ENCODE data around the gene ATG4C.

The ATG4C gene

DNA sequence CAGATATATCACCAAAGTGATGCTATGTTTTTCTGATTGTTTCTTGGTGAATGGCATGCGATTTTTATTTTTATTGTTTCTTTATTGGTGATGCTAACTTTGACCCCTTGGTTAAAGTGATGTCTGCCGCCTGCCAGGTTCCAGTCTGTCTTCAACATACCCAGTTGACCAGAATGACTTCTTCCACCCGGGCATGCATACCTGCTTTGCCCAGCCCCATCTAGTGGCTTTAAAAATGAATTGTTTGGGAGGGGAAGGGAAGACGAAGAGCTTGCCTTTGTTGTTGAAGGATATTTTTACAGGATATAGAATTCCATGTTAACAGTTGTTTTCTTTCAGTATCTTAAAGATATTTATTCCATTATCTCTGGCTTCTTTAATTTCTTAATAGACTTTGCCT, 65.1 kb downstream of the ATG4C start:
- Mint-ChIP-seq H3K4me3 (no peak overlapping the region), H3K27me3 (ENCODE audit: low read depth) (no peaks in the 10 kb centered on the region), H3K36me3 (ENCODE audit: low read depth) (no peaks in the 10 kb centered on the region), H3K27ac (no peak overlapping the region), H3K4me1 (ENCODE audit: low read depth) (no peaks in the 10 kb centered on the region), H3K9me3 (no peaks in the 10 kb centered on the region)

- Mint-ChIP-seq H3K27me3 (ENCODE audit: low read depth) (no peaks in the 10 kb centered on the region), H3K9me3 (no peaks in the 10 kb centered on the region), H3K36me3 (ENCODE audit: low read depth) (no peaks in the 10 kb centered on the region), H3K4me1 (ENCODE audit: low read depth) (no peaks in the 10 kb centered on the region), H3K27ac (no peak overlapping the region), H3K4me3 (no peak overlapping the region)
These were observed 68.3 kb downstream of the ATG4C start for GRCh38 chr1:62852253-62852652.

DNA sequence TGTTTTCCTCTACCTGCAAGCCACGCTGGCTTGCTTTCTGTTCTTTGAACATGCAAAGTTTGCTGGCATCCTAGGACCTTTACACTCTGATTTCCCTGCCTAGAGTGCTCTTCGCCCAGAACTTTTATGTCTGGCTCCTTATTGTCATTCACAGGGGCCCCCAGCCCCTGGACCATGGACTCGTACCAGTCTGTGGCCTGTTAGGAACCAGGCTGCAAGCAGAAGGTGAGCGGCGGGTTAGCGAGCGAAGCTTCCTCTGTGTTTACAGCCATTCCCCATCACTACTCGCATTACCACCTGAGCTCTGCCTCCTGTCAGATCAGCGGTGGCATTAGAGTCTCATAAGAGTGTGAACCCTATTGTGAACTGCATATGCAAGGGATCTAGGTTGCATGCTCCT, 73.0 kb downstream of the ATG4C start:
- Mint-ChIP-seq H3K9me3 (no peaks in the 10 kb centered on the region), H3K27me3 (ENCODE audit: low read depth) (no peaks in the 10 kb centered on the region), H3K4me1 (ENCODE audit: low read depth) (no peaks in the 10 kb centered on the region), H3K27ac (no peak overlapping the region), H3K4me3 (no peak overlapping the region), H3K36me3 (ENCODE audit: low read depth) (no peaks in the 10 kb centered on the region)

DNA sequence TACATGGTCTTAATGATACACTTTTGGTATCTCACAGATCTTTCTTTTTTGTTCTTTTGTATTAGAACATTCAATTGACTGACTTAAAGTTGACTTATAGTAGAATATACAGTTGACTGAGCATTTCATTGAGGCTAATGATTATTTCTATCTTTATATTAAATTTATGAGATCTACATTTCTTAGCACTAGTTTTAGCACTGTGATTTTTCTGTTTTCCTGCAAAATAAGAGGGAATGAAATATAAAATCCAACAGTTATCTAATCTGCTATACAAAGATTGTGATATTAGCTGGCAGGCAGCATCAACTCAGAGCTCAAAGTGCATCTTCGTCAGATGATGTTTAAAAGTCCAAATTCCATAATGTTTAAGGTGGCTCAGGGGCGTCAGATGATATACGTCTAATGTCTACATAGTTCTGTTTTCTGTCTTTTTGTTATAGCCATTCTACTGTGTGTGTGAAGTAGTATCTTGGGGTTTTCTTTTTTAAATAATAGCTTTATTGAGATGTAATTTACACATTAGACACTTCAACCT, 85.4 kb downstream of the ATG4C start:
- no peak overlapping the region for H3K4me3 Mint-ChIP-seq
- H3K4me1 Mint-ChIP-seq (ENCODE audit: low read depth) = peaks cover 2% of the 10 kb centered on the region
- H3K27ac Mint-ChIP-seq = no peak overlapping the region
- H3K9me3 Mint-ChIP-seq = no peaks in the 10 kb centered on the region
- peaks cover 10% of the 10 kb centered on the region for H3K27me3 Mint-ChIP-seq (ENCODE audit: low read depth)
- H3K36me3 Mint-ChIP-seq (ENCODE audit: low read depth) = no peaks in the 10 kb centered on the region

- Mint-ChIP-seq H3K36me3 (ENCODE audit: low read depth) (no peaks in the 10 kb centered on the region), H3K4me1 (ENCODE audit: low read depth) (peaks cover 2% of the 10 kb centered on the region), H3K27ac (no peak overlapping the region), H3K4me3 (no peak overlapping the region), H3K27me3 (ENCODE audit: low read depth) (peaks cover 10% of the 10 kb centered on the region), H3K9me3 (no peaks in the 10 kb centered on the region)
These were observed 86.2 kb downstream of the ATG4C start for GRCh38 chr1:62870148-62870547.

DNA sequence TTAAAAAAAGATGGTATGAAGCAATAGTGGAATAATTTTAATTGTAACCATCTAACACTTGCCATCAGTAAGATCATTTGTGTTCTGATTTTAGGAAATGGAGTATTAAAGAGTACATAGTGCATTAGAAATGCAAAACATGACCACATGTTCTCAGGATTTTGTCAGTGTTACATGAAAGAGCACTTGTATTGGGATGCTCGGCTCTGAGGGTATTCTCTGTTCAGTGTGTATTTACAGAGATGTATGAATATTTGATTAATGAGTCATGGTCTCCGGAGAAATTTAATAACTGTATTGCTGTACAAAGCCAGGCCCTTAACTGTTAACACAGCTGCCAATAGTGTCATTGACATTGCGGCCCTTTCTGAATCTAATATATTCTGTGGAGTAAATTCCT, 91.7 kb downstream of the ATG4C start:
- Mint-ChIP-seq H3K4me1 (ENCODE audit: low read depth) (peaks cover 2% of the 10 kb centered on the region), H3K27ac (no peak overlapping the region), H3K27me3 (ENCODE audit: low read depth) (peaks cover 18% of the 10 kb centered on the region), H3K36me3 (ENCODE audit: low read depth) (no peaks in the 10 kb centered on the region), H3K4me3 (no peak overlapping the region), H3K9me3 (no peaks in the 10 kb centered on the region)

GRCh38 chr1:62876535-62876934, 92.6 kb downstream of the ATG4C start:
- Mint-ChIP-seq H3K36me3 (ENCODE audit: low read depth) (no peaks in the 10 kb centered on the region), H3K27ac (no peak overlapping the region), H3K27me3 (ENCODE audit: low read depth) (peaks cover 18% of the 10 kb centered on the region)

GRCh38 chr1:62877579-62877978, 93.6 kb downstream of the ATG4C start:
- no peak overlapping the region for H3K4me3 Mint-ChIP-seq
- H3K9me3 Mint-ChIP-seq = no peaks in the 10 kb centered on the region
- peaks cover 15% of the 10 kb centered on the region for H3K27me3 Mint-ChIP-seq (ENCODE audit: low read depth)
- H3K4me1 Mint-ChIP-seq (ENCODE audit: low read depth) = peaks cover 2% of the 10 kb centered on the region
- no peaks in the 10 kb centered on the region for H3K36me3 Mint-ChIP-seq (ENCODE audit: low read depth)
- no peak overlapping the region for H3K27ac Mint-ChIP-seq

More at GRCh38 chr1:62876535-62876934, 92.6 kb downstream of the ATG4C start:
- Mint-ChIP-seq H3K4me3 (no peak overlapping the region), H3K9me3 (no peaks in the 10 kb centered on the region), H3K4me1 (ENCODE audit: low read depth) (peaks cover 2% of the 10 kb centered on the region)

- Mint-ChIP-seq H3K27me3 (ENCODE audit: low read depth) (peaks cover 11% of the 10 kb centered on the region), H3K36me3 (ENCODE audit: low read depth) (no peaks in the 10 kb centered on the region)
These were observed 96.0 kb downstream of the ATG4C start for GRCh38 chr1:62879962-62880361.

GRCh38 chr1:62882201-62883104, 98.5 kb downstream of the ATG4C start:
- H3K4me1 Mint-ChIP-seq (ENCODE audit: low read depth) = no peaks in the 10 kb centered on the region
- H3K36me3 Mint-ChIP-seq (ENCODE audit: low read depth) = no peaks in the 10 kb centered on the region
- H3K27ac Mint-ChIP-seq = no peak overlapping the region
- H3K27me3 Mint-ChIP-seq (ENCODE audit: low read depth) = peaks cover 14% of the 10 kb centered on the region
- no peaks in the 10 kb centered on the region for H3K9me3 Mint-ChIP-seq
- no peak overlapping the region for H3K4me3 Mint-ChIP-seq

More at GRCh38 chr1:62879962-62880361, 96.0 kb downstream of the ATG4C start:
- Mint-ChIP-seq H3K4me3 (no peak overlapping the region), H3K27ac (no peak overlapping the region), H3K9me3 (no peaks in the 10 kb centered on the region), H3K4me1 (ENCODE audit: low read depth) (no peaks in the 10 kb centered on the region)

DNA sequence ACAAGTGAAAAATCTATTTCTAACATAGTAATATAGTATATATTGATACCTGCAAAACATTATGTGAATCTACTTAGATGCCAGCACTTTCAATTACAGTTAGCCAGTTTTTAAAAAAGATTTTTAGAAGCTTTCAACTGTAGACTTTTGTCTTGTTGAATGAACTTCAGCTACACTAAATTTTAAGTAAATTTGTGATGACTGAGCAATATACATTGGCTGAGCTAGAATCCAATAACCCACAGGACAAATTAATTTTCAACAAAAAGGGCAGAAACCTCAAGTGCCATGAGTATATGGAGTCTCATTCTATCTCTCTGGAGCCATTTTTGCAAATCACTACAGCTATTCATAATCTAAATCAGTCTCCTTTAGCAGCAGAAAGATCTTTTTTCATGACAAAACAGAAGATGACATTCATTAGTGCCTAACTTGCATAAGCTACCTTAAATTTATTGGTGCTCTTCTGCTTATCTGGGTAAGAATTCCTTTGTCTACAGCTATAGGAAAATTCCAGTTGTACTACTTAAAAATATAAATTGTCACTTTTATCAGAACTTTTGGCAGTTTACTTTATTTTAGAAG, 100.3 kb downstream of the ATG4C start:
- H3K36me3 Mint-ChIP-seq (ENCODE audit: low read depth) = no peaks in the 10 kb centered on the region
- H3K27ac Mint-ChIP-seq = no peak overlapping the region
- peaks cover 10% of the 10 kb centered on the region for H3K27me3 Mint-ChIP-seq (ENCODE audit: low read depth)
- H3K4me1 Mint-ChIP-seq (ENCODE audit: low read depth) = no peaks in the 10 kb centered on the region
- H3K4me3 Mint-ChIP-seq = no peak overlapping the region
- H3K9me3 Mint-ChIP-seq = no peaks in the 10 kb centered on the region

- H3K27me3 Mint-ChIP-seq (ENCODE audit: low read depth) = peaks cover 11% of the 10 kb centered on the region
- H3K4me3 Mint-ChIP-seq = no peak overlapping the region
- H3K36me3 Mint-ChIP-seq (ENCODE audit: low read depth) = no peaks in the 10 kb centered on the region
- H3K9me3 Mint-ChIP-seq = no peaks in the 10 kb centered on the region
- no peak overlapping the region for H3K27ac Mint-ChIP-seq
- H3K4me1 Mint-ChIP-seq (ENCODE audit: low read depth) = no peaks in the 10 kb centered on the region
These were observed 104.0 kb downstream of the ATG4C start for GRCh38 chr1:62887799-62888507.

DNA sequence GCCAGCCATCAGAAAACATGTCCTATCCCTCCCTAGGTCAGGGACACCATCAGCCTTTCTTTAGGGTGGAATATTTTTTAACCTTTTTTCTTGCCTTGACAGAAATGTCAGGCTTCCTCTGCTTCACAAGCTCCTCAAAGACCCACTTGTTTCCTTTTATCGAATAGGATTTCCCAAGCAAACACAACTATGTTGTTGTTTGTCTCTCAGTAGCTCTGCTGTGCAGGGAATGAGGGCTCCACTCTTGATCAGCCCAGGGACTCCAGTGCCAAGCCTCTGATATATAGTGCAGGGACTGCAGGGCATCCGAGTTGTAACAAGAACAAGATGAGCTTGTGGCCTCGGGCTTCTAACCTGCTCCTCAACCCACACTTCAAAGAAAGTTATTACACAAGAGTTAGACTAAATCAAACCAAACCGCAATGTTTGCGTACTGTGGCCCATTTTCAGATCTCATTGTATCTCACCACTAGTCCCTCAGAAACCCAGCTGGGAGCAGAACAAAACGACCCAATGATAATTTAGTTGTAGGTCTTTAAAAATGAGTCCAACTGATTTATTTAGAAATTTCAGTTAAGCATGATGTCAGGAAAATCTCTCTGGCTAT, 108.1 kb downstream of the ATG4C start:
- Mint-ChIP-seq H3K4me3 (no peak overlapping the region), H3K36me3 (ENCODE audit: low read depth) (no peaks in the 10 kb centered on the region), H3K9me3 (no peaks in the 10 kb centered on the region), H3K4me1 (ENCODE audit: low read depth) (no peaks in the 10 kb centered on the region), H3K27me3 (ENCODE audit: low read depth) (peaks cover 9% of the 10 kb centered on the region), H3K27ac (no peak overlapping the region)

DNA sequence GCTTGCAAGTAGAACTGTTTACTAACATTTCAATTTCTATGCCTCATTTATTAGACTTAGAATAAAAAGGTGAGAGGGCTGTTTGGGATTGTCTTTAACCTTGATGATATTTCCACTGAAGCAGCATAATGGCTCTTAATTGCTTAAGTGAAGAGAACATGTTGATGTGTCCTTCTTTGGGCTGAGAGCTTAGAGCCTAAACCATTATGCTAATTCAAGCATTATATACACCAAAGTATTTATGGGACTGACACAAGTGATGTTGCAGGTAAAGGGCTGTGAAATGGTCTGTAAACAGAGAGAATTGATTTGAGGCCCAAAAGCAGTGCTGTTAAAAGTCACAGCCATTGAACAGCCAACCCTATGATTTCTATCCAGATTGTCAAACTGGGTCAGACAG, 113.9 kb downstream of the ATG4C start:
- Mint-ChIP-seq H3K9me3 (no peaks in the 10 kb centered on the region), H3K27me3 (ENCODE audit: low read depth) (peaks cover 9% of the 10 kb centered on the region), H3K4me1 (ENCODE audit: low read depth) (no peaks in the 10 kb centered on the region), H3K27ac (no peak overlapping the region), H3K36me3 (ENCODE audit: low read depth) (no peaks in the 10 kb centered on the region), H3K4me3 (no peak overlapping the region)

Data from T-helper 1 cell treated with Interleukin-12 subunit alpha and Interleukin-12 subunit beta and Interleukin-4 antibody, amounts not matched to agents 30 μg/mL and 1 μg/mL, for 36 hours (primary cell).